ENCODE measurements around the gene BCAS3. TPM values are rescaled to one million over a fixed set of nuclear protein-coding genes. Genes with fewer than 3 reads are reported as not detected.

The BCAS3 gene
- total RNA-seq, 1 donor = 23.7 TPM

DNA sequence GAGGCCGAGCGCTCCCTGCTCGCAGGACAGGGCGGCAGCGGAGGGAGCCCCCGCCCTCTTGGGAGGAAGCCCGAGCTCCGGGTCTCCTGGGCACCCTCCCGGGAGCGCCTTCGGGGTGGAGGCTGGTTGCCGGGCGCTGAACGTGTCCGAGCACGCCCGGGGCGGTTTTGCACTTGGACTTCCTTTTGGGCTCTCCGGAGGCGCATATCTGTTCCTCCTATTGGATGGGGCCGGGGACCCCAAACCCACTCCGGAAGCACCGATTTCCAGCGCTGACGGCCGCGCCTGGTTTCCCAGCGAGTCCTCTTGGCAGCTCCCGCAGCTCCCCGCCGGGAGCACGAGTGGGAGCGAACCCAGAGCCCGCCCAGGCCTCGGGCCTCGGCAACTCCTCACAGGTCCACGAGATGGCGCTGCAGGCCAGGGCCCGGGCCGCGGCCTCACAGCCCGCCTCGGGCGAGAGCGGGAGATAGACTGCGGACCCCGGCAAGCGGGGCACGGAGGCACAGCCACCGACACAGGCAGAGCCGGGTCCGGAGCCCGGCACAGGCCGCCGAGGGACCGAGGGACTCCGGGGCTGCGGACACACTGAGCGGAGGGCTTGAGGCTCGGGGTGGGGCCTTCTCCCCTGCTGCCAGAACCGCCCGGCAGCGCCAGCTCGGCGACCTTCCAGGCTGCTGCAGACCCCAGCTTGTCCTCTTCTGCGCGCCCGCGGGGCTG, 734.6 kb downstream of the BCAS3 start:
- H3K4me3 ChIP-seq (ENCODE audit: low read depth, low read length) = peak overlapping the region; percentile 66
- TF ChIP-seq, protein P1, sequence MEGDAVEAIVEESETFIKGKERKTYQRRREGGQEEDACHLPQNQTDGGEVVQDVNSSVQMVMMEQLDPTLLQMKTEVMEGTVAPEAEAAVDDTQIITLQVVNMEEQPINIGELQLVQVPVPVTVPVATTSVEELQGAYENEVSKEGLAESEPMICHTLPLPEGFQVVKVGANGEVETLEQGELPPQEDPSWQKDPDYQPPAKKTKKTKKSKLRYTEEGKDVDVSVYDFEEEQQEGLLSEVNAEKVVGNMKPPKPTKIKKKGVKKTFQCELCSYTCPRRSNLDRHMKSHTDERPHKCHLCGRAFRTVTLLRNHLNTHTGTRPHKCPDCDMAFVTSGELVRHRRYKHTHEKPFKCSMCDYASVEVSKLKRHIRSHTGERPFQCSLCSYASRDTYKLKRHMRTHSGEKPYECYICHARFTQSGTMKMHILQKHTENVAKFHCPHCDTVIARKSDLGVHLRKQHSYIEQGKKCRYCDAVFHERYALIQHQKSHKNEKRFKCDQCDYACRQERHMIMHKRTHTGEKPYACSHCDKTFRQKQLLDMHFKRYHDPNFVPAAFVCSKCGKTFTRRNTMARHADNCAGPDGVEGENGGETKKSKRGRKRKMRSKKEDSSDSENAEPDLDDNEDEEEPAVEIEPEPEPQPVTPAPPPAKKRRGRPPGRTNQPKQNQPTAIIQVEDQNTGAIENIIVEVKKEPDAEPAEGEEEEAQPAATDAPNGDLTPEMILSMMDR (IDR thresholded peaks at IDR 0.05; ENCODE audit: insufficient read depth, low read depth, low read length) = peak; percentile 98
- DNase-seq (ENCODE audit: low read depth) = peak; percentile 84

DNA sequence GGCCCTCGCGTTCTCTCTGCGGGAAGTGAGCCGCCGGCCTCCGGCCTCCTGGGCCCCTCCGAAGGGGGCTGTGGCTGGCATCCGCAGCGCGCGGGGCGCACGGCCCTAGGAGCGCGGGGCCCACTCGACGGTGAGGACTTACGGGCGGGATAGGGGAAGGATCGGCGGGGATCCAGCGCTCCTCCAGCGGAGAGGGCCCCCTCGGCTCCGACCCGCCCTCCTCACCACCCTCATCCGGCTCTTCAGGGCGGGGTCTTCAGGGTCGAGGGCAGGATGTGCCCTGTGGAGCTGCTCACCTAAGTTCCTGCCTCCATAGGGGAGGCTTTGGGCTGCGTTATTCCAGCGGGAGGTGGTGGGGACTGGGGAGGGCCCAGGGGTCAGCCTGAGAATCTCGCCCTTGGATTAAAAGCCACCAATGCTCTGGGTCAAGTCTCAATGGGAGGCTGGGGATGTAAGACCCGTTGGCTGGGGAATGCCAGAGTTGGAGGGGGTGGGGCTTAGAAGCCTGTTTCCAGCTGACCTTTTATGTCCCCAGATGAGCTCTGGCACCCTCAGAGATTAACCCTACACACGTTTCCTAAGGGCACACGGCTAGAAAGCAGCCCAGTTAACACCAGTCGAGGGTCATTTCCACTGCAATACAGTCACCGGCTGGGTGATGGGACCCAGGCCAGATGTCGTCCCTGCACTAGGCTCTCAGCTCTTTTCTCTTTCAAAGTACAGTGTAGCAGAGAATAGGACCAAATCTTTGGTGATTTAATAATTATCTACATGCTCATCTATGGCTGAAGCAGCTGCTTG, 735.4 kb downstream of the BCAS3 start:
- DNase-seq (ENCODE audit: low read depth) = no peak
- TF ChIP-seq, protein P1 (IDR thresholded peaks at IDR 0.05; ENCODE audit: insufficient read depth, low read depth, low read length) = no peak
- H3K4me3 ChIP-seq (ENCODE audit: low read depth, low read length) = peak overlapping the region; percentile 66

DNA sequence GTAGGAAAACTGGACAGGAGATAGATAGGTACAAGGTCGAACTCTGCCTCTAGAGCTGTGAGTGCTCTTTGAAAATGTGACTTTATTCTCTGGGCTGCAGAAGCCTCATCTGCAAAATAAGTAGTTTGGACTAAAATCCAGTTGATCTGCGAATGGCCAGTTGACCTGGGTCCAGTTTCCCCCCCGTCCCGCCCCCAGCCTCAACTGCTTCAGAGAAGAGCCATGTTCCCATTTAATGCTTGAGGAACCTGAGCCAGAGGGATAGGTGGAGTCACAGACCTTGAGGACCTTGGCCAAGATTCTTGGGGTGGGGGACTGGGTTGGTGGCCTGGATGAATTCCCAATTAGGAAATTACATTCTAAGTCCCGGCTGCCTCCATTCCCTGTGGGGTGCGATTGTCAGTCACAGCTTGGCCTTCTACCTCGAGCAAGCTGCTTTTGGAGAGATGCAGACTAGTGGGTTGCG, 736.0 kb downstream of the BCAS3 start:
- DNase-seq (ENCODE audit: low read depth) = no peak
- TF ChIP-seq, protein P1 (IDR thresholded peaks at IDR 0.05; ENCODE audit: insufficient read depth, low read depth, low read length) = no peak
- peak overlapping the region; percentile 66 for H3K4me3 ChIP-seq (ENCODE audit: low read depth, low read length)

DNA sequence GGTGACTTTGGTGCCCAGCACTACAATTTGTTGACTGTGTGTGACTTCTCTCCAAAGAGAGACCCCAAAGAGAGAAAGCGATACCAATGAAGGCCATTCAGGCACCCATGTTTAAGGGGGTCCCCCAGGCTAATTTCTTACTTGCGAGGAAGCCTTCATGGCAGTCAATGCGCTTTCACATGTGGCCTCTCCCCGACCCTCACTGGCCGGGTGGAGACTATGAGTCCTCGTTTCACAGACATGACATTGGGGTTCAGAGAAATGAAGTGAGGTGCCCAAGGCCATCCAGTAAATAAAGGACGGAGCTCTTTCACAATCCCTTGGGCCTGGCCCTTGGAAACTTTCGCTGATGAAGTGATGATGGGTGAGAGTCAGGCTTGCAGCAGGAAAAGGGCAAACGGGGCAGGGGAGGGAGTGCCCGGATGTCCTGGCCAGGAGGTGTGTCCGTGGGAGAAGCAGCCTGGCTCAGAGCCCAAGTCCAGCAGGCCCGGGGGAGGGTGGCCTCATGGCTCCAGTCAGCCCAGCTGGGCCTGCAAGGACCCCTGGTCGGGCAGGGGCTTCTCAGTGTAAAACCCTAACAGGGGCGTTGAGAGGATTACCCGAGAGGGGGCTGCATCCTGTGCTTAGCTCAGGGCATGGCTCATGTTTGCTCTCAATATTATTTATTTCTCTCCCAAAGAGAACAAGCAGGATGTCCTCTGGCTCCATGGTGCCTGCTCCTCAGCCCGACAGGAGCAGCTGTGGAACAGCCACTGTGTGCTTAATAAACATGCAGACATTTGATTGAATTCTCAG, 736.7 kb downstream of the BCAS3 start:
- TF ChIP-seq, protein P1 (IDR thresholded peaks at IDR 0.05; ENCODE audit: insufficient read depth, low read depth, low read length) = no peak
- no peak for DNase-seq (ENCODE audit: low read depth)
- H3K4me3 ChIP-seq (ENCODE audit: low read depth, low read length) = no peak overlapping the region

DNA sequence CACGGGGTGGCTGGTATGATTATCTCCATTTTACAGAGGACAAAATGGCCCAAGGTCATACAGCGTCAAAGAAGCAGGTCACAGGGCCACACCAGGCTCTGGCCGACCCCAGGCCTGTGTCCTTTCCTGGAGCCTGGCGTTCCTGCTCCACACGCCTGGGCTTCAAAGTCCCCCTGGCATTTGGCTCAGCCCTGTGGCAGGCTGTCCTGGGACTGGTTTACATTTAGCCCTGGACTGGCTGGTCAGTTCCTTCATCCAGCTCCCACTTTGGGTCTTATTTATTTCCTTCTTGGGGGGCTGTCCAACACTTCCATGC, 737.2 kb downstream of the BCAS3 start:
- no peak overlapping the region for H3K4me3 ChIP-seq (ENCODE audit: low read depth, low read length)
- TF ChIP-seq, protein P1 (IDR thresholded peaks at IDR 0.05; ENCODE audit: insufficient read depth, low read depth, low read length) = no peak
- DNase-seq (ENCODE audit: low read depth) = no peak

DNA sequence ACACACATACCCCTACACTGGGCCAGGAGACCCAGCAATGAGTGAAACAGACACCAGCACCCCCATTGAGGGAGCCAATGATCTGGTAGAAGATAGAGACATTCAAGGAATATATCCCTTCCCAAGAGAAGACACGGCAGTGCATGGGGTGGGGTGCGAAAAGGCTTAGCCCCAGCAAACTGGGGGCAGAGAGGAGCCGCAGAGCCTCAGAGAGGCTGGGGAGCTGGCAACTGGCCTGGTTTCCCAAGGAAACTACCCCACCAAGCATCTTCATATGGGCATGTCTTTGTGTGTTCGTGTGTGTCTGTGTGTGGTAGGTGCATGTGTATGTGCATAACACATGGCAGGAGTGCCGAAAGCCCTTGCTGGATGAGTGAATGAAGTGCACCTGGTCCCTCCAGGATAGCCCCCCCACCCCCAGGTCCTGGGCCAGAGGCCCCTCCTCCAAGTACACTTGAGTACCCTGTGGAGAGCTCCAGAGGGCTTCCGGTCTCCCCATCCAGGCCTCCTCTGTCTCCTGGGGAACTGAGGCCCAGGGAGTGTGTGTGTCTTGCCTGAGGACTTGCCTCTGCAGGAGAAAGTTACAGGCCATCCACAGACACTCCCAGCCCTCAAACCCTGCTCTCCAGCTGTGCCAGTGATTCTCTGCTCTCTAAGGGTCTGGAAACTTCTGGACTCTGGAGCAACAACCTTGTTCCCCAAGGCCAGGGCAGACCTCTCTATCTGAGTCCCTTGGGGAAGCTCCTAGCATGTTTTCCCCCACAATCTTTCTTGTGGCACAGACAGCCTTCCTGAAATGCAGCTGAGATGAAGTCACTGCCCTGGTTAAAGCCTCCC, 737.9 kb downstream of the BCAS3 start:
- peak; percentile 53 for DNase-seq (ENCODE audit: low read depth)
- H3K4me3 ChIP-seq (ENCODE audit: low read depth, low read length) = no peak overlapping the region
- TF ChIP-seq, protein P1 (IDR thresholded peaks at IDR 0.05; ENCODE audit: insufficient read depth, low read depth, low read length) = no peak
